Eye (tissue), 1 donor: ENCODE data around the gene KCNQ5.

ENCODE experiments used
- DNase-seq: peaks from one replicate; pipeline ENCODE4 v3.0.0-alpha.2; 2015

KCNQ5 gene

GRCh38 chr6:72683797-72684196 is 61.9 kb downstream of the KCNQ5 start:
- DNase-seq: no peak

- DNase-seq: no peak
Measured at GRCh38 chr6:72689107-72689954, 67.5 kb downstream of the KCNQ5 start.

GRCh38 chr6:72691249-72691648 is 69.4 kb downstream of the KCNQ5 start:
- DNase-seq: no peak

GRCh38 chr6:72696055-72696454 is 74.2 kb downstream of the KCNQ5 start:
- DNase-seq: no peak

GRCh38 chr6:72699159-72699558 is 77.3 kb downstream of the KCNQ5 start:
- no peak for DNase-seq

GRCh38 chr6:72702421-72702820 is 80.6 kb downstream of the KCNQ5 start:
- DNase-seq: no peak

GRCh38 chr6:72703093-72703492 is 81.2 kb downstream of the KCNQ5 start:
- DNase-seq: no peak

GRCh38 chr6:72704979-72705378 is 83.1 kb downstream of the KCNQ5 start:
- no peak for DNase-seq

- DNase-seq: no peak
Measured at GRCh38 chr6:72709431-72709830, 87.6 kb downstream of the KCNQ5 start.

GRCh38 chr6:72711731-72712130 is 89.9 kb downstream of the KCNQ5 start:
- no peak for DNase-seq

- no peak for DNase-seq
Measured at GRCh38 chr6:72712910-72713309, 91.0 kb downstream of the KCNQ5 start.

- no peak for DNase-seq
Measured at GRCh38 chr6:72715119-72715518, 93.3 kb downstream of the KCNQ5 start.

- no peak for DNase-seq
Measured at GRCh38 chr6:72716916-72717315, 95.1 kb downstream of the KCNQ5 start.

GRCh38 chr6:72720464-72720863 is 98.6 kb downstream of the KCNQ5 start:
- DNase-seq: no peak

GRCh38 chr6:72721346-72721745 is 99.5 kb downstream of the KCNQ5 start:
- no peak for DNase-seq

GRCh38 chr6:72724545-72724944 is 102.7 kb downstream of the KCNQ5 start:
- DNase-seq: peak; percentile 4

- DNase-seq: no peak
Measured at GRCh38 chr6:72728706-72729343, 107.0 kb downstream of the KCNQ5 start.

- no peak for DNase-seq
Measured at GRCh38 chr6:72733045-72733444, 111.2 kb downstream of the KCNQ5 start.

GRCh38 chr6:72738091-72738490 is 116.2 kb downstream of the KCNQ5 start:
- DNase-seq: no peak

- no peak for DNase-seq
Measured at GRCh38 chr6:72739368-72739779, 117.5 kb downstream of the KCNQ5 start.

GRCh38 chr6:72740135-72740534 is 118.3 kb downstream of the KCNQ5 start:
- no peak for DNase-seq

- DNase-seq: no peak
Measured at GRCh38 chr6:72741083-72741482, 119.2 kb downstream of the KCNQ5 start.

GRCh38 chr6:72742001-72742673 is 120.3 kb downstream of the KCNQ5 start:
- no peak for DNase-seq

GRCh38 chr6:72746276-72746675 is 124.4 kb downstream of the KCNQ5 start:
- no peak for DNase-seq
